SK-N-SH treated with all-trans-retinoic acid at 6 μM for 48 hours (cell line): ENCODE measurements around the gene PYCR2.

Experiments used
- ATAC-seq: fragments of 200-7000 bp; cut with Tn5 transposase; 3 replicates; pipeline ENCODE4 v1.9.1; 2020; ENCODE audit warnings: mild to moderate bottlenecking, moderate library complexity
- ARNTL ChIP-seq: fragments of 450-650 bp; formaldehyde crosslinking; IDR thresholded peaks from 2 replicates; pipeline ENCODE4 v1.5.0; 2020; ENCODE audit warnings: low read depth, mild to moderate bottlenecking, moderate library complexity, borderline replicate concordance
- CSDC2 ChIP-seq: fragments of 250-450 bp; sonication (Bioruptor Pico); IDR thresholded peaks from 2 replicates; pipeline ENCODE4 v1.5.0; 2020; ENCODE audit warnings: mild to moderate bottlenecking, moderate library complexity
- ESRRG ChIP-seq: fragments of 250-450 bp; sonication (Bioruptor Pico); IDR thresholded peaks from 2 replicates; pipeline ENCODE4 v1.6.1; 2021; ENCODE audit warnings: mild to moderate bottlenecking
- GLIS3 ChIP-seq: fragments of 250-450 bp; sonication (Bioruptor Pico); IDR thresholded peaks from 2 replicates; pipeline ENCODE4 v1.5.0; 2020; ENCODE audit warnings: mild to moderate bottlenecking, moderate library complexity
- ISL1 ChIP-seq: fragments of 250-450 bp; sonication (Bioruptor Pico); IDR thresholded peaks from 2 replicates; pipeline ENCODE4 v2.1.2; 2022; ENCODE audit warnings: mild to moderate bottlenecking, moderate library complexity
- POU6F1 ChIP-seq: fragments of 250-450 bp; sonication (Bioruptor Pico); IDR thresholded peaks from 2 replicates; pipeline ENCODE4 v1.8.0; 2021; ENCODE audit warnings: low read depth, mild to moderate bottlenecking, moderate library complexity, borderline replicate concordance
- PPARA ChIP-seq: fragments of 250-450 bp; sonication (Bioruptor Pico); IDR thresholded peaks from 2 replicates; pipeline ENCODE4 v1.5.0; 2020; ENCODE audit warnings: mild to moderate bottlenecking, borderline replicate concordance
- SNAI2 ChIP-seq: fragments of 250-450 bp; sonication (Bioruptor Pico); IDR thresholded peaks from 2 replicates; pipeline ENCODE4 v1.5.0; 2020; ENCODE audit warnings: mild to moderate bottlenecking, moderate library complexity
- TCF4 ChIP-seq: fragments of 250-450 bp; sonication (Bioruptor Pico); IDR thresholded peaks from 2 replicates; pipeline ENCODE4 v1.8.0; 2021; ENCODE audit warnings: mild to moderate bottlenecking, moderate library complexity, borderline replicate concordance
- ZFP3 ChIP-seq: fragments of 250-450 bp; sonication (Bioruptor Pico); IDR thresholded peaks from 2 replicates; pipeline ENCODE4 v1.5.0; 2020; ENCODE audit warnings: mild to moderate bottlenecking, moderate library complexity
- ZFP30 ChIP-seq: fragments of 450-650 bp; formaldehyde crosslinking; IDR thresholded peaks from 2 replicates; pipeline ENCODE4 v1.5.0; 2022; ENCODE audit warnings: mild to moderate bottlenecking, moderate library complexity
- ZNF565 ChIP-seq: fragments of 450-650 bp; formaldehyde crosslinking; conservative IDR thresholded peaks from 2 replicates; pipeline ENCODE4 v1.5.0; 2020; ENCODE audit warnings: low read depth, mild to moderate bottlenecking, moderate library complexity
- ZNF70 ChIP-seq: fragments of 450-650 bp; formaldehyde crosslinking; IDR thresholded peaks from 2 replicates; pipeline ENCODE4 v1.5.0; 2020; ENCODE audit warnings: mild to moderate bottlenecking, moderate library complexity
- ZNF8 ChIP-seq: fragments of 450-650 bp; formaldehyde crosslinking; IDR thresholded peaks from 2 replicates; pipeline ENCODE4 v1.5.0; 2020; ENCODE audit warnings: mild to moderate bottlenecking, moderate library complexity
- TF ChIP-seq, protein P1 (sequence below): fragments of 250-450 bp; sonication (Bioruptor Pico); IDR thresholded peaks from 2 replicates; pipeline ENCODE4 v1.8.0; 2020; ENCODE audit warnings: mild to moderate bottlenecking, moderate library complexity, borderline replicate concordance
- TF ChIP-seq, protein P2 (sequence below): fragments of 250-450 bp; sonication (Bioruptor Pico); IDR thresholded peaks from 2 replicates; pipeline ENCODE4 v1.5.0; 2020; ENCODE audit warnings: mild to moderate bottlenecking, moderate library complexity
- TF ChIP-seq, protein P3 (sequence below): fragments of 250-450 bp; sonication (Bioruptor Pico); IDR thresholded peaks from 2 replicates; pipeline ENCODE4 v1.5.1; 2021; ENCODE audit warnings: mild to moderate bottlenecking, moderate library complexity

The PYCR2 gene

DNA sequence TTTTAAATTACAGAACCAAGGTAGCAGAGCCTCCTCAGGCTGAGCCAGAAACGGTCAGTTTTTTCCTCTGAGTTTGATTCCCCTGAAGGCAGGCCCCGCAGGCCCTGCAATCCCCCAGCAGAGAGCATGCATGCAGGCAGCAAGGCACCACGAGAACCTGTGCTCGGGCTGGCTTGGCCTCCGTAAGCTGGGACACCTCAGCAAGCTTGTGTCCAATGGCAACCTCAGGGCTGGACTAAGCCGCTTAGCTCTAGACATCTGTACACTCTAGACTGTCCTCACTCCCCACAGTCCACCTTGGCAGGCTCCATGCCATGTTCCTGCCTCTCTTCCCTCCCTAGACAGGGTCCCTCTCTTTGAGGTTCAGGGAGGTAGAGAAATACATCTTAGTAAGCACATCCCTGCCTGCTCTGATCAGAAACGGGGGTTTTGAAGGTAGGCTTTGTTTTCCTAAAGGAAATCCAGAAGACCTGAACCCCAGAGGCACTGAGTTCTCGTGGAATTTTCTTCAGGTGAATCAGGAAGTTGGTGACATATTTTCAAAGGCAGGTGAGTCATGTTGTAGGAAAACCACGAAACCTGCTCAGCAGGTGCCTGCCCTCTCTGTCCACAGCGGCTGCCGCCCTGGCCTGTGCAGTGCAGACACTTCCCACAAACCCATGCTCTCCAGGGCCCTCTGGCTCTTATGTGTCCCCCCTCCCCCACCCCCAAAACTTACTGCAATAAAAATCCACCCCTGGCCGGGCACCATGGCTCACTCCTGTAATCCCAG lies 48.8 kb downstream of the PYCR2 start:
- no peak for ATAC-seq
- TF ChIP-seq ZFP30 (CRISPR knock-in tag): no peak
- no peak for TF ChIP-seq ZNF565 (CRISPR knock-in tag)

- TF ChIP-seq CSDC2 (CRISPR knock-in tag) (no peak), SNAI2 (CRISPR knock-in tag) (no peak), ZFP3 (CRISPR knock-in tag) (no peak), ZNF565 (CRISPR knock-in tag) (no peak)
- TF ChIP-seq, protein P1, sequence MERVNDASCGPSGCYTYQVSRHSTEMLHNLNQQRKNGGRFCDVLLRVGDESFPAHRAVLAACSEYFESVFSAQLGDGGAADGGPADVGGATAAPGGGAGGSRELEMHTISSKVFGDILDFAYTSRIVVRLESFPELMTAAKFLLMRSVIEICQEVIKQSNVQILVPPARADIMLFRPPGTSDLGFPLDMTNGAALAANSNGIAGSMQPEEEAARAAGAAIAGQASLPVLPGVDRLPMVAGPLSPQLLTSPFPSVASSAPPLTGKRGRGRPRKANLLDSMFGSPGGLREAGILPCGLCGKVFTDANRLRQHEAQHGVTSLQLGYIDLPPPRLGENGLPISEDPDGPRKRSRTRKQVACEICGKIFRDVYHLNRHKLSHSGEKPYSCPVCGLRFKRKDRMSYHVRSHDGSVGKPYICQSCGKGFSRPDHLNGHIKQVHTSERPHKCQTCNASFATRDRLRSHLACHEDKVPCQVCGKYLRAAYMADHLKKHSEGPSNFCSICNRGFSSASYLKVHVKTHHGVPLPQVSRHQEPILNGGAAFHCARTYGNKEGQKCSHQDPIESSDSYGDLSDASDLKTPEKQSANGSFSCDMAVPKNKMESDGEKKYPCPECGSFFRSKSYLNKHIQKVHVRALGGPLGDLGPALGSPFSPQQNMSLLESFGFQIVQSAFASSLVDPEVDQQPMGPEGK: no peak
- TF ChIP-seq, protein P2, sequence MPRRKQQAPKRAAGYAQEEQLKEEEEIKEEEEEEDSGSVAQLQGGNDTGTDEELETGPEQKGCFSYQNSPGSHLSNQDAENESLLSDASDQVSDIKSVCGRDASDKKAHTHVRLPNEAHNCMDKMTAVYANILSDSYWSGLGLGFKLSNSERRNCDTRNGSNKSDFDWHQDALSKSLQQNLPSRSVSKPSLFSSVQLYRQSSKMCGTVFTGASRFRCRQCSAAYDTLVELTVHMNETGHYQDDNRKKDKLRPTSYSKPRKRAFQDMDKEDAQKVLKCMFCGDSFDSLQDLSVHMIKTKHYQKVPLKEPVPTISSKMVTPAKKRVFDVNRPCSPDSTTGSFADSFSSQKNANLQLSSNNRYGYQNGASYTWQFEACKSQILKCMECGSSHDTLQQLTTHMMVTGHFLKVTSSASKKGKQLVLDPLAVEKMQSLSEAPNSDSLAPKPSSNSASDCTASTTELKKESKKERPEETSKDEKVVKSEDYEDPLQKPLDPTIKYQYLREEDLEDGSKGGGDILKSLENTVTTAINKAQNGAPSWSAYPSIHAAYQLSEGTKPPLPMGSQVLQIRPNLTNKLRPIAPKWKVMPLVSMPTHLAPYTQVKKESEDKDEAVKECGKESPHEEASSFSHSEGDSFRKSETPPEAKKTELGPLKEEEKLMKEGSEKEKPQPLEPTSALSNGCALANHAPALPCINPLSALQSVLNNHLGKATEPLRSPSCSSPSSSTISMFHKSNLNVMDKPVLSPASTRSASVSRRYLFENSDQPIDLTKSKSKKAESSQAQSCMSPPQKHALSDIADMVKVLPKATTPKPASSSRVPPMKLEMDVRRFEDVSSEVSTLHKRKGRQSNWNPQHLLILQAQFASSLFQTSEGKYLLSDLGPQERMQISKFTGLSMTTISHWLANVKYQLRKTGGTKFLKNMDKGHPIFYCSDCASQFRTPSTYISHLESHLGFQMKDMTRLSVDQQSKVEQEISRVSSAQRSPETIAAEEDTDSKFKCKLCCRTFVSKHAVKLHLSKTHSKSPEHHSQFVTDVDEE: no peak
- ATAC-seq: no peak
Observed at GRCh38 chr1:225874431-225874830, 49.6 kb downstream of the PYCR2 start.

- no peak for ATAC-seq
- TF ChIP-seq ARNTL (CRISPR knock-in tag) (no peak), ZNF8 (CRISPR knock-in tag) (no peak), PPARA (no peak), ZNF70 (CRISPR knock-in tag) (no peak), POU6F1 (no peak), TCF4 (CRISPR knock-in tag) (no peak), ESRRG (CRISPR knock-in tag) (no peak), GLIS3 (CRISPR knock-in tag) (no peak), SNAI2 (CRISPR knock-in tag) (no peak), ISL1 (CRISPR knock-in tag) (no peak)
- TF ChIP-seq, protein P3, sequence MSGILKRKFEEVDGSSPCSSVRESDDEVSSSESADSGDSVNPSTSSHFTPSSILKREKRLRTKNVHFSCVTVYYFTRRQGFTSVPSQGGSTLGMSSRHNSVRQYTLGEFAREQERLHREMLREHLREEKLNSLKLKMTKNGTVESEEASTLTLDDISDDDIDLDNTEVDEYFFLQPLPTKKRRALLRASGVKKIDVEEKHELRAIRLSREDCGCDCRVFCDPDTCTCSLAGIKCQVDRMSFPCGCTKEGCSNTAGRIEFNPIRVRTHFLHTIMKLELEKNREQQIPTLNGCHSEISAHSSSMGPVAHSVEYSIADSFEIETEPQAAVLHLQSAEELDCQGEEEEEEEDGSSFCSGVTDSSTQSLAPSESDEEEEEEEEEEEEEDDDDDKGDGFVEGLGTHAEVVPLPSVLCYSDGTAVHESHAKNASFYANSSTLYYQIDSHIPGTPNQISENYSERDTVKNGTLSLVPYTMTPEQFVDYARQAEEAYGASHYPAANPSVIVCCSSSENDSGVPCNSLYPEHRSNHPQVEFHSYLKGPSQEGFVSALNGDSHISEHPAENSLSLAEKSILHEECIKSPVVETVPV: no peak
Observed at GRCh38 chr1:225873281-225873850, 50.7 kb downstream of the PYCR2 start.

DNA sequence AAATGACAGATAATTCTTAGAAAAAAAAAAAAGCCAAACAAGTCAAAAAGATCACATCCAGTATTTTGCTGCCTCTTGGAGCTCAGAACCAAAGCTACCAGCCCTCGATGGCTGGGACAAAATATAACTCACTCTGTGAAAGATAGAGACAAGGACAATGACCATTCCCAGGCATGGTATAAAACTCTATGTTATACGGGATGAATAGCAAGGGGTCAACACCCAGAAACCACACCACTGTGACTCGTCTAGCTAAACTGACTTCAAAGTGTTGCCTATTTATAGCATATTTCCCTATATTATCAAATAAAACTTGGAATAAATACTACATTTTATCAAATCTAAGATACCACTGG lies 52.0 kb downstream of the PYCR2 start:
- no peak for ATAC-seq
- no peak for TF ChIP-seq ZNF70 (CRISPR knock-in tag)
- TF ChIP-seq, protein P2: no peak
- TF ChIP-seq ZNF8 (CRISPR knock-in tag): no peak
